ENCODE results near the gene RAD54L.
"Not testable (repeated sequence)": the region's sequence is repeated elsewhere in the genome, so short reads cannot be mapped to it uniquely, and the experiment has no call there.

RAD54L gene

GRCh38 chr1:46319960-46320914, 72.7 kb downstream of the RAD54L start:
- DNase-seq (ENCODE audit: low read depth in 2 of 2), result not testable (repeated sequence)

- DNase-seq (ENCODE audit: low read depth in 2 of 2), result not testable (repeated sequence)
Measured at GRCh38 chr1:46322191-46322590, 74.6 kb downstream of the RAD54L start.

GRCh38 chr1:46325285-46326076, 77.9 kb downstream of the RAD54L start:
- DNase-seq (ENCODE audit: low read depth in 2 of 2), result not testable (repeated sequence)

Measured in stimulated activated CD8-positive, alpha-beta memory T cell treated with anti-CD3 and anti-CD28 coated beads, Interleukin-2, amount 100 ng/mL, for 1 hour (primary cell).